ENCODE data around the gene KRTAP10-6.

- TF ChIP-seq, protein P1, sequence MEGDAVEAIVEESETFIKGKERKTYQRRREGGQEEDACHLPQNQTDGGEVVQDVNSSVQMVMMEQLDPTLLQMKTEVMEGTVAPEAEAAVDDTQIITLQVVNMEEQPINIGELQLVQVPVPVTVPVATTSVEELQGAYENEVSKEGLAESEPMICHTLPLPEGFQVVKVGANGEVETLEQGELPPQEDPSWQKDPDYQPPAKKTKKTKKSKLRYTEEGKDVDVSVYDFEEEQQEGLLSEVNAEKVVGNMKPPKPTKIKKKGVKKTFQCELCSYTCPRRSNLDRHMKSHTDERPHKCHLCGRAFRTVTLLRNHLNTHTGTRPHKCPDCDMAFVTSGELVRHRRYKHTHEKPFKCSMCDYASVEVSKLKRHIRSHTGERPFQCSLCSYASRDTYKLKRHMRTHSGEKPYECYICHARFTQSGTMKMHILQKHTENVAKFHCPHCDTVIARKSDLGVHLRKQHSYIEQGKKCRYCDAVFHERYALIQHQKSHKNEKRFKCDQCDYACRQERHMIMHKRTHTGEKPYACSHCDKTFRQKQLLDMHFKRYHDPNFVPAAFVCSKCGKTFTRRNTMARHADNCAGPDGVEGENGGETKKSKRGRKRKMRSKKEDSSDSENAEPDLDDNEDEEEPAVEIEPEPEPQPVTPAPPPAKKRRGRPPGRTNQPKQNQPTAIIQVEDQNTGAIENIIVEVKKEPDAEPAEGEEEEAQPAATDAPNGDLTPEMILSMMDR (IDR thresholded peaks at IDR 0.05; ENCODE audit: low read depth, low read length): no peak
- TF ChIP-seq EZH2phosphoT487 (IDR thresholded peaks at IDR 0.05; ENCODE audit: low read depth): no peak
These were observed 25.9 kb downstream of the KRTAP10-6 start for GRCh38 chr21:44566403-44566802.

Measured in OCI-LY3 (cell line).